ENCODE data around the gene BBLN.
"Not testable (repeated sequence)": the region's sequence is repeated elsewhere in the genome, so short reads cannot be mapped to it uniquely, and the experiment has no call there.

DNA sequence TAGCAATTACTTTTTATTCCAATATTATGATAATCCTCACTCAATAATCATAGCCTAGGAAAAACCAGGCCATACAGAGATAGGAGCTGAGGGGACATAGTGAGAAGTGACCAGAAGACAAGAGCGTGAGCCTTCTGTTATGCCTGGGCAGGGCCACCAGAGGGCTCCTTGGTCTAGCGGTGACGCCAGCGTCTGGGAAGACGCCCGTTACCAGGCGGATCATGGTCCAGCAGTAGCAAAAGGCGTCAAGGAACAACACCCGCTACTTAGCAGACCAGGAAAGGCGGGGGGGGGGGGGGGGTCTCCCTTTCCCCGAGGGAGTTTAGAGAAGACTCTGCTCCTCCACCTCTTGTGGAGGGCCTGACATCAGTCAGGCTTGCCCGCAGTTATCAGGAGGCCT lies 21.4 kb downstream of the BBLN start:
- TF ChIP-seq, protein P1, sequence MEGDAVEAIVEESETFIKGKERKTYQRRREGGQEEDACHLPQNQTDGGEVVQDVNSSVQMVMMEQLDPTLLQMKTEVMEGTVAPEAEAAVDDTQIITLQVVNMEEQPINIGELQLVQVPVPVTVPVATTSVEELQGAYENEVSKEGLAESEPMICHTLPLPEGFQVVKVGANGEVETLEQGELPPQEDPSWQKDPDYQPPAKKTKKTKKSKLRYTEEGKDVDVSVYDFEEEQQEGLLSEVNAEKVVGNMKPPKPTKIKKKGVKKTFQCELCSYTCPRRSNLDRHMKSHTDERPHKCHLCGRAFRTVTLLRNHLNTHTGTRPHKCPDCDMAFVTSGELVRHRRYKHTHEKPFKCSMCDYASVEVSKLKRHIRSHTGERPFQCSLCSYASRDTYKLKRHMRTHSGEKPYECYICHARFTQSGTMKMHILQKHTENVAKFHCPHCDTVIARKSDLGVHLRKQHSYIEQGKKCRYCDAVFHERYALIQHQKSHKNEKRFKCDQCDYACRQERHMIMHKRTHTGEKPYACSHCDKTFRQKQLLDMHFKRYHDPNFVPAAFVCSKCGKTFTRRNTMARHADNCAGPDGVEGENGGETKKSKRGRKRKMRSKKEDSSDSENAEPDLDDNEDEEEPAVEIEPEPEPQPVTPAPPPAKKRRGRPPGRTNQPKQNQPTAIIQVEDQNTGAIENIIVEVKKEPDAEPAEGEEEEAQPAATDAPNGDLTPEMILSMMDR (IDR thresholded peaks at IDR 0.05): peak; percentile 52
- TF ChIP-seq EZH2phosphoT487 (IDR thresholded peaks at IDR 0.05): not testable (repeated sequence)
